H1 (cell line): Measurements from ENCODE around the gene LARP4. TPM values are rescaled to one million over a fixed set of nuclear protein-coding genes. Genes with fewer than 3 reads are reported as not detected.

Source experiments
- CTCF ChIA-PET: fragments of 300-600 bp; sonication (Branson Sonifier 250); formaldehyde crosslinking; loops from one replicate; lab custom pipeline; 2021; ENCODE audit not compliant: partially characterized antibody; lab: Charles Lee
- POLR2A ChIA-PET: fragments of 300-600 bp; sonication (Branson Sonifier 250); formaldehyde crosslinking; loops from one replicate; lab custom pipeline; 2021; ENCODE audit warnings: inconsistent platforms; ENCODE audit not compliant: partially characterized antibody; lab: Charles Lee
- DNase-seq, 2 experiments: peaks; one replicate each; pipeline versions ENCODE4 v3.0.0 to v3.0.0-alpha.2; 2010 to 2022; ENCODE audit warnings: low spot score in 2 of 2, low read depth in 1 of 2, mixed read lengths in 1 of 2
- FAIRE-seq: peaks from 2 replicates; lab custom pipeline; 2011; peaks lifted over from hg19 to GRCh38; lab: Jason Lieb, UNC
- H2AFZ ChIP-seq: 2 replicates; pipeline ENCODE4 v1.8.1; 2012; ENCODE audit warnings: low read length, inconsistent platforms
- H2AK5ac ChIP-seq: 2 replicates; pipeline ENCODE4 v1.6.1; 2013; ENCODE audit warnings: low read depth, low read length
- H2BK120ac ChIP-seq: replicated peaks from 2 replicates; pipeline ENCODE3; 2013; ENCODE audit warnings: low read depth, low read length, inconsistent platforms
- H2BK12ac ChIP-seq: 2 replicates; pipeline ENCODE4 v1.6.1; 2013; ENCODE audit warnings: low read depth, low read length
- H2BK15ac ChIP-seq: 2 replicates; pipeline ENCODE4 v1.6.1; 2013; ENCODE audit warnings: low read length
- H2BK20ac ChIP-seq: 2 replicates; pipeline ENCODE4 v1.6.1; 2013; ENCODE audit warnings: low read length
- H2BK5ac ChIP-seq: 2 replicates; pipeline ENCODE4 v1.6.1; 2013; ENCODE audit warnings: low read depth, low read length
- H3K14ac ChIP-seq: 2 replicates; pipeline ENCODE4 v1.6.1; 2013; ENCODE audit warnings: inconsistent platforms; ENCODE audit not compliant: insufficient read length
- H3K18ac ChIP-seq: 2 replicates; pipeline ENCODE4 v1.6.1; 2013; ENCODE audit warnings: low read length; ENCODE audit errors: extremely low read depth
- H3K23ac ChIP-seq: 2 replicates; pipeline ENCODE4 v1.6.1; 2013; ENCODE audit warnings: inconsistent platforms; ENCODE audit not compliant: insufficient read length
- H3K23me2 ChIP-seq: 2 replicates; pipeline ENCODE4 v1.6.1; 2013; ENCODE audit warnings: low read depth, low read length
- H3K27ac ChIP-seq: 2 replicates; pipeline ENCODE4 v1.6.1; 2011; ENCODE audit warnings: low read depth, low read length, inconsistent platforms
- H3K27me3 ChIP-seq, 4 experiments: replicated peaks in 1 of 4; 1 replicate in 1 of 4; 2 replicates in 3 of 4; pipeline versions ENCODE4 v1.6.1 to v1.8.1; 2011 to 2013; ENCODE audit warnings: low read length in 3 of 4, mild to moderate bottlenecking in 3 of 4, inconsistent platforms in 2 of 4, mixed read lengths in 2 of 4, moderate library complexity in 1 of 4; ENCODE audit not compliant: control insufficient read depth in 3 of 4, insufficient read depth in 3 of 4; ENCODE audit errors: extremely low read depth in 1 of 4
- H3K36me3 ChIP-seq, 4 experiments: 2 replicates each; pipeline versions ENCODE4 v1.6.1 to v1.8.1; 2011 to 2013; ENCODE audit warnings: mild to moderate bottlenecking in 4 of 4, low read length in 3 of 4, moderate library complexity in 2 of 4, control low read depth in 1 of 4, inconsistent platforms in 1 of 4; ENCODE audit not compliant: insufficient read depth in 4 of 4, control insufficient read depth in 2 of 4
- H3K4ac ChIP-seq: replicated peaks from 2 replicates; pipeline ENCODE3; 2013; ENCODE audit warnings: low read length, low read depth, mixed read lengths, inconsistent platforms; ENCODE audit not compliant: insufficient read length
- H3K4me1 ChIP-seq, 4 experiments: replicated peaks in 1 of 4; 1 replicate in 1 of 4; 2 replicates in 3 of 4; pipeline versions ENCODE4 v1.6.1 to v1.8.1; 2011 to 2013; ENCODE audit warnings: low read length in 3 of 4, inconsistent platforms in 2 of 4, mixed read lengths in 1 of 4; ENCODE audit not compliant: insufficient read depth in 4 of 4, control insufficient read depth in 3 of 4
- H3K4me2 ChIP-seq, 2 experiments: 2 replicates each; pipeline versions ENCODE4 v1.6.1 to v1.8.1; 2011 to 2013; ENCODE audit warnings: low read depth in 2 of 2, low read length in 2 of 2, control low read depth in 1 of 2, inconsistent platforms in 1 of 2, mild to moderate bottlenecking in 1 of 2; ENCODE audit not compliant: insufficient read depth in 1 of 2
- H3K4me3 ChIP-seq, 4 experiments: fragments of 200-600, 300-600 bp in 1 of 4; sonication (generic), shearing (Covaris generic), sonication (Bioruptor Twin) in 1 of 4; 2 replicates each; pipeline versions ENCODE4 v1.5.1 to v1.8.1; 2011 to 2016; ENCODE audit warnings: low read length in 4 of 4, low read depth in 3 of 4, control low read depth in 2 of 4, inconsistent platforms in 2 of 4, mild to moderate bottlenecking in 2 of 4, mixed read lengths in 1 of 4, moderate library complexity in 1 of 4; ENCODE audit not compliant: insufficient read depth in 2 of 4; ENCODE audit errors: extremely low read depth in 1 of 4
- H3K56ac ChIP-seq: replicated peaks from 2 replicates; pipeline ENCODE3; 2013; ENCODE audit warnings: low read depth, mild to moderate bottlenecking, mixed read lengths, low read length, inconsistent platforms; ENCODE audit not compliant: insufficient read length
- H3K79me1 ChIP-seq: 2 replicates; pipeline ENCODE4 v1.6.1; 2013; ENCODE audit warnings: low read depth, low read length, control low read depth
- H3K79me2 ChIP-seq, 2 experiments: 2 replicates each; pipeline versions ENCODE4 v1.6.1 to v1.8.1; 2012 to 2013; ENCODE audit warnings: low read length in 2 of 2, mild to moderate bottlenecking in 2 of 2, inconsistent platforms in 1 of 2; ENCODE audit not compliant: insufficient read depth in 2 of 2, control insufficient read depth in 1 of 2
- H3K9ac ChIP-seq, 4 experiments: replicated peaks in 1 of 4; 1 replicate in 1 of 4; 2 replicates in 3 of 4; pipeline versions ENCODE4 v1.6.1 to v1.8.1; 2011 to 2013; ENCODE audit warnings: low read depth in 3 of 4, low read length in 3 of 4, control low read depth in 2 of 4, mild to moderate bottlenecking in 2 of 4, moderate library complexity in 2 of 4, inconsistent platforms in 1 of 4; ENCODE audit errors: extremely low read depth in 1 of 4
- H3K9me3 ChIP-seq, 2 experiments: 2 replicates each; pipeline versions ENCODE4 v1.6.1 to v1.8.1; 2012 to 2013; ENCODE audit warnings: mild to moderate bottlenecking in 2 of 2, moderate library complexity in 2 of 2, control low read depth in 1 of 2, inconsistent platforms in 1 of 2, low read depth in 1 of 2, low read length in 1 of 2, mixed read lengths in 1 of 2; ENCODE audit not compliant: insufficient read depth in 2 of 2
- H4K20me1 ChIP-seq, 2 experiments: replicated peaks in 1 of 2; 2 replicates each; pipeline versions ENCODE3 to v1.8.1; 2011 to 2013; ENCODE audit warnings: inconsistent platforms in 2 of 2, low read length in 2 of 2, mild to moderate bottlenecking in 1 of 2; ENCODE audit not compliant: insufficient read depth in 2 of 2, control insufficient read depth in 1 of 2
- H4K5ac ChIP-seq: 2 replicates; pipeline ENCODE4 v1.6.1; 2013; ENCODE audit warnings: low read length, low read depth, mixed read lengths, inconsistent platforms; ENCODE audit not compliant: insufficient read length
- H4K8ac ChIP-seq: 2 replicates; pipeline ENCODE4 v1.8.0; 2013; ENCODE audit warnings: mild to moderate bottlenecking, moderate library complexity, low read length, inconsistent platforms; ENCODE audit not compliant: insufficient read depth; ENCODE audit errors: extremely low read depth
- H4K91ac ChIP-seq: replicated peaks from 2 replicates; pipeline ENCODE3; 2013; ENCODE audit warnings: low read length, mixed read lengths, inconsistent platforms; ENCODE audit not compliant: insufficient read length
- BACH1 ChIP-seq: IDR thresholded peaks from 2 replicates; pipeline ENCODE4 v1.6.1; 2012; ENCODE audit warnings: low read length, improper control_type of control experiment
- CEBPB ChIP-seq: IDR thresholded peaks from 2 replicates; pipeline ENCODE4 v1.6.1; 2012; ENCODE audit warnings: low read depth, low read length
- EP300 ChIP-seq, 2 experiments: IDR thresholded peaks; 1 replicate in 1 of 2; 2 replicates in 1 of 2; pipeline ENCODE4 v1.6.1; 2011 to 2012; ENCODE audit warnings: low read depth in 2 of 2, low read length in 2 of 2, mild to moderate bottlenecking in 2 of 2, borderline replicate concordance in 1 of 2, inconsistent platforms in 1 of 2, moderate library complexity in 1 of 2
- PHF8 ChIP-seq: fragments of 200-600 bp; sonication (generic); conservative IDR thresholded peaks from 2 replicates; pipeline ENCODE4 v1.7.1; 2012; ENCODE audit warnings: low read depth, mild to moderate bottlenecking, inconsistent platforms, low read length, moderate library complexity
- SIN3A ChIP-seq, 2 experiments: IDR thresholded peaks in 1 of 2; conservative IDR thresholded peaks in 1 of 2; 2 replicates each; pipeline ENCODE4 v1.6.1; 2011 to 2012; ENCODE audit warnings: low read length in 2 of 2, improper control_type of control experiment in 1 of 2, low read depth in 1 of 2, mild to moderate bottlenecking in 1 of 2
- TBP ChIP-seq: IDR thresholded peaks from 2 replicates; pipeline ENCODE4 v1.6.1; 2011; ENCODE audit warnings: low read depth, low read length, improper control_type of control experiment
- WGBS, 2 experiments: shearing (Covaris generic) in 1 of 2; methylation state at CpG; one replicate each; pipeline versions ENCODE4 v1.1.6 to v1.1.7; 2013 to 2015; ENCODE audit warnings: low lambda C conversion rate in 2 of 2, mixed read lengths in 2 of 2, inconsistent platforms in 1 of 2, low coverage in 1 of 2, missing lambda C conversion rate in 1 of 2; ENCODE audit not compliant: insufficient replicate concordance in 2 of 2, insufficient coverage in 1 of 2, insufficient read length in 1 of 2; ENCODE audit errors: extremely low coverage in 1 of 2, missing lambda C conversion rate in 1 of 2; 5-methylcytosine and 5-hydroxymethylcytosine counted together
- long read RNA-seq, 2 experiments: library from RNA in 1 of 2; library from capped mRNA in 1 of 2; stranded (forward); transcript quantifications; one replicate each; pipeline ENCODE4 v2.0.0, GENCODE V29; 2021; ENCODE audit warnings: inconsistent platforms in 1 of 2
- polyA minus RNA-seq, 3 experiments: library from RNA; depleted of rRNA, polyadenylated mRNA; stranded (reverse); fragments of >200 nt; gene quantifications; 1 replicate in 2 of 3; 2 replicates in 1 of 3; pipeline ENCODE4 v1.2.3, GENCODE V29; 2011
- polyA plus RNA-seq, 7 experiments: library from polyadenylated mRNA; depleted of rRNA in 3 of 7; stranded (reverse) in 5 of 7; unstranded in 2 of 7; fragments of >200 nt in 5 of 7; fragments of 200-250 nt in 2 of 7; gene quantifications; 1 replicate in 5 of 7; 2 replicates in 1 of 7; 4 replicates in 1 of 7; pipeline versions ENCODE4 v1.2.1 to v1.2.3, GENCODE V29; 2011 to 2013; ENCODE audit warnings: missing spikeins in 2 of 7, mixed read lengths in 2 of 7
- total RNA-seq: library from RNA; stranded (reverse); fragmentation: NEBNext Ultra II Directional; extraction: Animal tissue kit (Norgen Biotek cat#: 25700); gene quantifications from 2 replicates; pipeline ENCODE4 v1.2.1, GENCODE V29; 2021

The LARP4 gene
- total RNA-seq (93.9 and 95.0 TPM in 2 replicates), polyA plus RNA-seq (2011; rRNA removed) (8.8 and 12.8 TPM in 2 replicates), polyA minus RNA-seq (2011; rRNA and poly(A)+ RNA removed) (41.7 and 75.1 TPM in 2 replicates)
- 15.9 TPM for polyA plus RNA-seq (2011; cell fraction: cytosol; rRNA removed)
- 12.5 TPM for polyA plus RNA-seq (2011; cell fraction: nucleus; rRNA removed)
- 23.6 to 52.4 TPM (median 30.9 TPM) in 4 replicates for polyA plus RNA-seq (2012, experiment 1 of 2)
- 2.5 TPM for polyA plus RNA-seq (2012, experiment 2 of 2)
- polyA plus RNA-seq (2013, experiment 1 of 2), result 43.0 TPM
- 44.5 TPM for polyA plus RNA-seq (2013, experiment 2 of 2)
- 49.7 TPM for polyA minus RNA-seq (2011; cell fraction: cytosol; rRNA and poly(A)+ RNA removed)
- polyA minus RNA-seq (2011; cell fraction: nucleus; rRNA and poly(A)+ RNA removed), result 63.7 TPM
- long read RNA-seq, experiment 1, full-length matches to known transcripts, result 3 of 44 reads
- long read RNA-seq, experiment 1, partial matches to known transcripts, result 5 of 44 reads
- long read RNA-seq, experiment 1, other reads (novel, unspliced or antisense), result 36 of 44 reads
- long read RNA-seq, experiment 2, full-length matches to known transcripts, result 7 of 42 reads
- long read RNA-seq, experiment 2, partial matches to known transcripts, result 1 of 42 reads
- long read RNA-seq, experiment 2, other reads (novel, unspliced or antisense), result 34 of 42 reads

- H3K9me3 ChIP-seq, result no peaks in the 10 kb centered on the region
- peak within 1 kb of the TSS; percentile 82 for H3K14ac ChIP-seq
- H3K4me3 ChIP-seq, result peak within 1 kb of the TSS; percentile 71 to 95 (median 92)
- WGBS, 2 experiments, result 2% methylated on average over 48 of the region's 54 CpGs; no CpG with 5 or more reads in 1 of the 2 experiments
- H2BK20ac ChIP-seq, result no peak within 1 kb of the TSS
- H3K23me2 ChIP-seq, result peaks cover 2% of the 10 kb centered on the region; the same call in 1 of the 2 replicates
- peak within 1 kb of the TSS; percentile 95 for H3K56ac ChIP-seq
- H3K18ac ChIP-seq, result peak within 1 kb of the TSS; percentile 95
- H2AFZ ChIP-seq, result peak within 1 kb of the TSS; percentile 97
- H2BK5ac ChIP-seq, result peak within 1 kb of the TSS; percentile 92
- CTCF ChIA-PET, result interaction anchor here (1.3 kb wide), 1 partner anchor 13 kb away, joined by 4 read pairs; no protein-coding TSS in a partner anchor
- no peak within 1 kb of the TSS for H3K23ac ChIP-seq
- peak within 1 kb of the TSS; percentile 77 for H3K27ac ChIP-seq
- peak within 1 kb of the TSS; percentile 64 to 72 for H3K4me2 ChIP-seq
- peak within 1 kb of the TSS; percentile 88; the same call in 1 of the 2 replicates for H4K8ac ChIP-seq
- POLR2A ChIA-PET, result interaction anchor here (0.6 to 2.2 kb wide), 11 partner anchors 9 to 363 kb away, joined by 3 to 9 read pairs (median 4); partner anchors contain the start of genes ATF1 and CERS5
- peaks cover 0 to 3% (median 0%) of the 10 kb centered on the region in 4 experiments; a peak in 1 of 8 replicates for H3K36me3 ChIP-seq
- H2BK15ac ChIP-seq, result no peak within 1 kb of the TSS
- DNase-seq (peak; percentile 84 to 89), FAIRE-seq (peak; percentile 48)
- no peak within 1 kb of the TSS for H2AK5ac ChIP-seq
- H3K27me3 ChIP-seq, result no peaks in the 10 kb centered on the region
- peak within 1 kb of the TSS; percentile 70 to 95 (median 82) for H3K9ac ChIP-seq
- H3K4ac ChIP-seq, result peak within 1 kb of the TSS; percentile 47
- no peaks in the 10 kb centered on the region; the same call in 1 of the 2 replicates for H3K79me1 ChIP-seq
- peak within 1 kb of the TSS; percentile 79 for H4K5ac ChIP-seq
- H2BK12ac ChIP-seq, result peak within 1 kb of the TSS; percentile 13; the same call in 1 of the 2 replicates
- H3K4me1 ChIP-seq, result peaks cover 0 to 5% (median 2%) of the 10 kb centered on the region in 4 experiments; a peak in 3 of 7 replicates
- peaks cover 0 to under 1% of the 10 kb centered on the region in 2 experiments for H4K20me1 ChIP-seq
- peaks cover 32 to 46% of the 10 kb centered on the region in 2 experiments for H3K79me2 ChIP-seq
- peak within 1 kb of the TSS; percentile 45 for H2BK120ac ChIP-seq
- peak within 1 kb of the TSS; percentile 22 for H4K91ac ChIP-seq
- TF ChIP-seq PHF8 (peak; percentile 95), SIN3A (conservative IDR thresholded peaks at IDR 0.05 in 1 of 2, IDR thresholded peaks at IDR 0.05 in 1 of 2; ENCODE audit: low read depth in 1 of 2, low read length in 2 of 2) (peak; percentile 48 to 76; a peak in 2 of 4 replicates), TBP (peak; percentile 90), EP300 (IDR thresholded peaks at IDR 0.05; ENCODE audit: borderline replicate concordance in 1 of 2, low read depth in 2 of 2, low read length in 2 of 2) (peak in 1 of 2 experiments; percentile 80; a peak in 1 of 3 replicates), CEBPB (no peak), BACH1 (no peak)
Observed at GRCh38 chr12:50400638-50401499, at the start of gene LARP4. TSS of gene LARP4 (plus strand) at chr12:50400885. CDS start at chr12:50401011, 126 bp downstream.
